ENCODE results near the gene C11orf65.

The C11orf65 gene

DNA sequence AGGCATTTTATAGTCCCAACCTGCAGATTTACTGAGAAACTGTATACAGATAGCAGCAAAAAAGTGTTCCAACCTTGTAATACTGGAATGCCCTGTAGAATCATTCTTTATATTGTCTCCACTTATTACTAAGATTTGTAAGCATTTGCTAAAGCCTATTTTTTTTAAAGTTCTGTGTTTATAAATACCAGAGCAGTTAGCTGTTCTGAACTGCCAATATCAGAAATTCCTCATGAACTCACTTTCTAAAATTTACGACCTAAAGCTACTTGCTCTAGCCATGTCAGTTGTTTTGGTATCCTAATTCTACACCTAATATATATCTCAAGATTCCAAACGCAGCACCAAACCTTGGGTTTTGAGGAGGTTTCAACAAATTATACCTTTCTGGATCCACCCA lies 103.2 kb downstream of the C11orf65 start:
- no peak for DNase-seq

DNA sequence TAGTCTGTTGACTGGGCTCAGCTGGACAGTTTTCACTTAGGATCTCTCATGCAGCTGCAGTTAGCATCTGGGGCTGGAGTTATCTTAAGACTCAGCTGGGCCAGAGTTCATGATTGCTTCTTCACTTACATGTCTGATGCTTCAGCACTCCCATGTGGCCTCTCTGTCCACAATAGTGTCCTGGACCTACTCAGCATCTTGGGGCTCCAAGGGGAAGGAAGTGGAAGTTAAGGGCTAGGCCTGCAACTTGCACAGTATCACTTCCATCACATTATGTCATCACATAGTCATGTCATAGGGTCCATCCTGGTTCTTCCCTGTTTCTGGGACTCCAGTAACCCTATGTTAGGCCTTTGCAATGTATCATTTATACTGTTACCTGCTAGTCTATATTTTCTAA lies 115.9 kb downstream of the C11orf65 start:
- DNase-seq, result no peak

DNA sequence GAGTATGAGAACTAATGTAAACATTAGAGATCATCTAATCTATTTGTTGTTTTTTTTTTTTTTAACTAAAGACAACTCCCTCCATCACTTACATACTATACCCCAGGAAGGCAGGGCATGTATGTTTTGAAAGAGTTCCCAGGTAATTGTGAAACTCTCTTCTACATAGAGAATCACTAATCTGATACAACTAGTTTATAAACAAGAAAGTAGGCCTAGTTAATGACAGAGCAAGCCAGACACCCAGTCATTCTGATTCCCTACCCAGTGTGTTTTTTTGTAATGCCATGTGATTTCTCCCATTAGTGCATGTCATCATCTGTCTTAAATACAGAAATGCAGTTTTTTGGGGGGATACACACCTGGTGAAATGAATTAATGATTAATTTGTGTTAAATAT lies 120.9 kb downstream of the C11orf65 start:
- no peak for DNase-seq

DNA sequence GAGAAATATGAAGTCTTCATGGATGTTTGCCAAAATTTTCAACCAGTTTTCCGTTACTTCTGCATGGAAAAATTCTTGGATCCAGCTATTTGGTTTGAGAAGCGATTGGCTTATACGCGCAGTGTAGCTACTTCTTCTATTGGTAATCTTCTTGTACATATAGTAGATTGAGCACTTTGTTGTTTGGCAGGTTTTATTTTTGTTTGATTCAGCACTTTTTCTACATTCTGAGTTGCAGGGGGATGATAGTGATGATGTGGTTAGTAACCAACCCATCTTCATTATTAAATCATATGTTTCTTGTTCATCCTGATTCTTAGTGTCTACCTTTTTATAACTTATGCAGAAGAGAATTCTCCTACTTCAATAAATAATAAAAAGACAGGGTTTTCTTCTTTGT lies 121.6 kb downstream of the C11orf65 start:
- no peak for DNase-seq

DNA sequence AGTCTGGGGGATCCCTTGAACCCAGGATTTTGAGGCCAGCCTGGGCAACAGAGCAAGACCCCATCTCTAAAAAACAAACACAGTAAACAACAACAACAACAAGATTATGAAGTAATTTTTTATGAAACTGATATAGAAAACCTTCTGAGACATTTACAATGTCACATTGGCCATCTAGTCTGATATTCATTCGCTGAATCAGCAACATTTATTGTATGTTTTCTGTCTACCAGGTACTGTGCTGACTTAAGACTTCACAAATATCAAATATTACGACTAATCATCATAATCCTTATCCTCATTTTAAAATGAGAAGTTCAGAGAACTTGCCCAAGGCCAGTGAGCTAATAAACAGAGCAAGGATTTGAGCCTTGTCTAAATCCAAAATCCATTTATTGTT lies 123.6 kb downstream of the C11orf65 start:
- DNase-seq, result no peak

DNA sequence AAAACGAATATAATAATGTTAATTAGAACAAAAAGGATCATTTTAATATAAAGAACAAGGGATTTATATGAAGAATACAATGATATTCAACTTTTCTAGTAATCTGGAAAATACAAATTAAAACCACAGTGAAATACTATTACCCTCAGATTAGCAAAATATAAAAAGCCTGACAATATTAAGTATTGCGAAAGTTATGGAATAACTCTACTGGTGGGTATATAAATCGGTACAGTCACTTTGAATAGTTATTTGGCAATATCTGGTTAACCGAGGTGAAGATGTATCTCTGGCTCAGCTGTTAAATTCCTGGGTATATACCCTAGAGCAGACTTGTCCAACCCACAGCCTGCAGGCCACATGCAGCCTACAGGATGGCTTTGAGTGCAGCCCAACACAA lies 125.7 kb downstream of the C11orf65 start:
- no peak for DNase-seq

DNA sequence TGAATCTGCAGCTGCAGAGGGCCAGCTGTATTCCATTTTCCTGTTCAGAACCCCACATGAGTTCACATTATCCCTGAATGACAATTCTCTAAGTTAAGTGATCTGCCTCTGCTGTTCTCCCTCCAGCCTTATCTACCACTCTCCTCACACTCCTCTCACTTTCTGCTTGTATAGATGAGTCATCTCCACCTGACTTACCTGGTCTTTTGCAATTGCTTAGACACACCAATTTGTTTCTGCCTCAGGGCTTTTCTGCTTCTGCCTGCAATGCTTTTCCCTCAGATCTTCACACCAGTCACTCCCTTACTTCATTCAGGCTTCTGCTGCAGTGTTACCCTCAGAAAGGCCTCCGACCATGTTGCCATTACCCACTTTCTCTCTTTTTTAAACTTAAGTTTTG lies 126.4 kb downstream of the C11orf65 start:
- no peak for DNase-seq

DNA sequence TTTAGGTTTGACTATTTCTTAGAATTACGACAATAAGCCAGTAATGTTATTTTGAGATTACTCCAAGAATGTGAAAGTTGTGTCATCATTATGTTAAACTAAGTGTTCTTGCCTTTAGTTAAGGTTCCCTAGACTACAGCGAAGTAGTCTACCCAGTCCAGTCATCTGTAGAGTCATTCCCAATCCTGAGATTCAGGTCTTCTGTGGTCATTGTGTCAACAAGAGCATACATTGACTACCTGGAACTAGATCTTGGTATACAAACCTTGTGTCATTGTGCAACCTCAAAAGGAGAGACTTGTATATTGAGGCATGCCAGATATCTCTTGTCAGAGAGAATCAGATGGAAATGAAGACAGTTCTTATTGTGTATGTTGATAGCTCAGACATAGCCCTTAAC lies 128.6 kb downstream of the C11orf65 start:
- DNase-seq, result no peak

DNA sequence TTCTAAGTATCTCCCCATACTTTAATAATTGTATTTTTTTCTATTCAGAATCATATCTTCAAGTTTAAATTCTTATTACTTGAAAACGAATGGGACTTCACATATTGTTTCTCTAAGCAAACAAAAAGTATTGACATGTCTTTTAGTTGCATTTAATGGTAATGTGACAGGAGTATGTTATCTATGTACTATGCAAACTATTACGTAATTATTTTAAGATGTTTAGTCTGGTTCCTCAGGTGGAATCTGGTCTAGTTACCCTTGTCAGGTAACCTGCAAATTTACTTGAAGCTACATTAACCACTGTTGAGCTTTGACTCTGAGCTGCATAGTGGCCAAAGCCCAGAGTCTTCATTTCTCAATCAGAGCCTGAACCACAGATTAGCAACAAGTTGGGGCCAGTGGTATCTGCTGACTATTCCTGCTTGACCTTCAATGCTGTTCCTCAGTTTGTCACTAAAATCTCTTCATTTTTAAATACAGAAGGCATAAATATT lies 133.9 kb downstream of the C11orf65 start:
- no peak for DNase-seq

Measured in DMS 273 treated with DMSO at 0.1 percent for 48 hours (cell line).